PC-9 (cell line): Measurements from ENCODE around the gene LMLN.

Experiments used
- CTCF ChIP-seq: fragments of 200-600 bp; sonication (generic); conservative IDR thresholded peaks from 2 replicates; pipeline ENCODE4 v1.6.1; 2017; ENCODE audit warnings: mixed run types, antibody characterized with exemption, mild to moderate bottlenecking, moderate library complexity
- EZH2 ChIP-seq: fragments of 200-600 bp; sonication (generic); IDR thresholded peaks from 2 replicates; pipeline ENCODE4 v1.8.0; 2017; ENCODE audit warnings: antibody characterized with exemption, low read depth

- no peak for TF ChIP-seq CTCF
- no peak for TF ChIP-seq EZH2
Measured at GRCh38 chr3:198018416-198018815, 58.4 kb downstream of the LMLN start.
